HCT116 (cell line): ENCODE results near the gene SLC10A4.

ENCODE experiments used
- CBX3 ChIP-seq: IDR thresholded peaks from 2 replicates; pipeline ENCODE4 v1.6.1; 2012; ENCODE audit warnings: low read depth
- CEBPB ChIP-seq: IDR thresholded peaks from 2 replicates; pipeline ENCODE4 v1.6.1; 2012; ENCODE audit warnings: low read depth
- CTCF ChIP-seq, 3 experiments: fragments of 200-600 bp in 1 of 3; sonication (generic) in 1 of 3; IDR thresholded peaks in 2 of 3; conservative IDR thresholded peaks in 1 of 3; 2 replicates each; pipeline ENCODE4 v1.5.1; 2012 to 2017; ENCODE audit warnings: low read depth in 2 of 3, low read length in 2 of 3, antibody characterized with exemption in 1 of 3, borderline replicate concordance in 1 of 3, control low read depth in 1 of 3, mild to moderate bottlenecking in 1 of 3, mixed read lengths in 1 of 3, mixed run types in 1 of 3, moderate library complexity in 1 of 3; ENCODE audit not compliant: insufficient read depth in 1 of 3
- EGR1 ChIP-seq: IDR thresholded peaks from 2 replicates; pipeline ENCODE4 v1.6.1; 2012; ENCODE audit warnings: low read depth
- EZH2phosphoT487 ChIP-seq: fragments of 200-600 bp; IDR thresholded peaks from 2 replicates; pipeline ENCODE4 v1.6.1; 2018; ENCODE audit warnings: antibody characterized with exemption, borderline replicate concordance
- MAX ChIP-seq: IDR thresholded peaks from 2 replicates; pipeline ENCODE4 v1.6.1; 2012
- POLR2A ChIP-seq: IDR thresholded peaks from 2 replicates; pipeline ENCODE4 v1.7.0; 2011; ENCODE audit warnings: borderline replicate concordance; ENCODE audit not compliant: insufficient read depth, insufficient read length; ENCODE audit errors: extremely low read depth
- POLR2AphosphoS5 ChIP-seq: IDR thresholded peaks from 2 replicates; pipeline ENCODE4 v1.6.1; 2011; ENCODE audit warnings: mild to moderate bottlenecking, low read depth, low read length, moderate library complexity
- SP1 ChIP-seq: IDR thresholded peaks from 2 replicates; pipeline ENCODE4 v1.6.1; 2012; ENCODE audit warnings: low read depth
- ZFX ChIP-seq: fragments of 450-650 bp; IDR thresholded peaks from 2 replicates; pipeline ENCODE4 v1.6.1; 2017
- ZNF274 ChIP-seq: fragments of 200-500 bp; sonication (Bioruptor generic); IDR thresholded peaks from 2 replicates; pipeline ENCODE4 v1.6.1; 2014; ENCODE audit warnings: mild to moderate bottlenecking, low read depth, low read length, inconsistent platforms
- TF ChIP-seq, protein P1 (sequence below): IDR thresholded peaks from 2 replicates; pipeline ENCODE4 v1.6.1; 2012

DNA sequence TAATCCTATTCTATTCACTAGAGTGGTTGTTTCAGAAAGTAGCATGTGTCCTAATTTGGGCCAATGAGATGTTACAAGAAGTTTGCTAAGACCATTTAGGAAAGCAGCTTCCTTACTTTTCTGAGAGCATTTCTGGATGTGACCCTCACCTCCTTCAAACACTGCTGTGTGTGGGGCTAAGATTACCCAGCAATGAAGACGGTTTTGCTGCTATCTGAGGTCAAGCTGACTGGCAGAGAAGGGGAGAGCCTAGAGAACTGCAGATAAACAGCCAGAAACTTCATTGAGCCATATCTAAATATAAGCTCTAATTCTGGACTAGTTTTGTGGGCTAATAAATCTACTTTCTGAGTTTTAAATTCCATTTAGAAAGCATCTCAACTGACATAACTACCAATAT, 43.3 kb downstream of the SLC10A4 start:
- no peak for TF ChIP-seq SP1
- TF ChIP-seq CEBPB = no peak
- no peak for TF ChIP-seq POLR2A
- no peak for TF ChIP-seq CTCF (IDR thresholded peaks at IDR 0.05 in 2 of 3, conservative IDR thresholded peaks at IDR 0.05 in 1 of 3; ENCODE audit: borderline replicate concordance in 1 of 3, insufficient read depth in 1 of 3, low read depth in 2 of 3, low read length in 2 of 3)
- TF ChIP-seq POLR2AphosphoS5 = no peak
- TF ChIP-seq EGR1 = no peak
- no peak for TF ChIP-seq ZFX
- no peak for TF ChIP-seq MAX
- TF ChIP-seq EZH2phosphoT487 = no peak
- TF ChIP-seq, protein P1, sequence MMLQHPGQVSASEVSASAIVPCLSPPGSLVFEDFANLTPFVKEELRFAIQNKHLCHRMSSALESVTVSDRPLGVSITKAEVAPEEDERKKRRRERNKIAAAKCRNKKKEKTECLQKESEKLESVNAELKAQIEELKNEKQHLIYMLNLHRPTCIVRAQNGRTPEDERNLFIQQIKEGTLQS = no peak
- TF ChIP-seq ZNF274 = no peak
- no peak for TF ChIP-seq CBX3
